Activated CD4-positive, alpha-beta T cell treated with anti-CD3 and anti-CD28 coated beads, Interleukin-2, Interleukin-6, amounts not matched to agents 100 ng/mL and 50 ng/mL, durations not matched to agents 16 hours and 8 hours (primary cell): ENCODE measurements around the gene EEF1AKMT4.

Source experiments
- DNase-seq: peaks from one replicate; pipeline ENCODE4 v3.0.0-alpha.2; 2020

EEF1AKMT4 gene

DNA sequence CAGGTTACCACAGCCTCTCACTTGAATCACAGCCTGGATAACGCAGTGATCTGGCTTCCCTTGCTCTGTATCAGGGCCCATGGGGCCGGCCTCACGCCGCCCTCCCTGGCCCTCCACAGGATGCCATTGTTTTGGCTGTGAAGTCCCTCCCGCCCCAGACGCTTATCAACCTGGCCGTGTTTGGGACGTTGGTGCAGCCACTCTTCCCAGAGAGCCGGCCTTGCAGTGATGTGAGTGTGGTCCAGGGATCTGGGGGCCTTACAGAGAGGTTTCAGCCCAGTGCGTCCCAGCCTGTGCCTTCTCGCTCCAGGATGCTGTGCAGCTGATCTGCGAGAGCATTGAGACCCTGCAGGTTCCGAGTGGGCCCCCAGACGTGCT, 13.4 kb upstream of the EEF1AKMT4 start:
- no peak for DNase-seq

GRCh38 chr3:184236636-184237035, 12.8 kb upstream of the EEF1AKMT4 start:
- DNase-seq, result no peak

GRCh38 chr3:184237211-184237610, 12.3 kb upstream of the EEF1AKMT4 start:
- DNase-seq, result no peak

- no peak for DNase-seq
These were observed 11.7 kb upstream of the EEF1AKMT4 start for GRCh38 chr3:184237807-184238206.

DNA sequence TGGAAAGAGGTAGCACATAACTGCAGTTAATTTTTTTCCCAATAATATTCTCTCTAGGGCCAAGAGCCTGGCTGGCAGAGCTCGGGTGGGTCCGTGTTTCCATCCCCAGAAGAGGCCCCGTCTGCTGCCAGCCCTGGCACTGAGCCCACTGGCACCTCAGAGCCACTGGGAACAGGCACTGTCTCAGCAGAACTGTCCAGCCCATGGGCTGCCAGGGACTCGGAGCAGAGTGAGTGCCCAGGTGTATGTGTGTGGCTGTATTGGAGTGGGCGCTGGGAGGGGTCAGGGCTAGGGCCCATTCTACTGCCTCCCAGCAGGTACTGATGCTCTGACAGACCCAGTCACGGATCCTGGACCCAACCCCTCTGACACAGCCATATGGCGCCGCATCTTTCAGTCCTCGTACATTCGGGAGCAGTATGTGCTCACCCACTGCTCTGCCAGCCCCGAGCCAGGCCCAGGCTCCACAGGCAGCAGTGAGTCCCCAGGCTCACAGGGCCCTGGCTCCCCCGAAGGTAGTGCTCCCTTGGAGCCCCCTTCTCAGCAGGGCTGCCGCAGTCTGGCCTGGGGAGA, 11.1 kb upstream of the EEF1AKMT4 start:
- no peak for DNase-seq

DNA sequence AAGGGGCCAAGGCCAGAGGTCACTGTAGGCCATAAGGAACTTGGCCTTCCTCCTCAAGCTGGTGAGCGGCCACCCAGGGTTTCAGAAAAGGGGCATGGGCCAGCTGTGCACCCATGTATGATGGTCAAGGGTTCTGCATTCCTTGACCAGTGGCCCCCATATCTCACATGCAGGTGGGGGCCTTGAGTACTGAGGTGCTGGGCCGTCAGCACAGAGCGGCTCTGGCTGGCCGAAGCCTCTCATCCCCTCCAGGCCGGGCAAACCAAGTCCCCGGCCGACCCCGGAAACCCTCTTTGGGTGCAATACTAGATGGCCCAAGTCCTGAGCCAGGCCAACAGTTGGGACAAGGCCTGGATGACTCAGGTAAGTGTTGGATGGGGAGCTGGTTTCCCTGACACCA, 10.3 kb upstream of the EEF1AKMT4 start:
- DNase-seq, result no peak

- DNase-seq, result no peak
These were observed 9.8 kb upstream of the EEF1AKMT4 start for GRCh38 chr3:184239708-184240107.

DNA sequence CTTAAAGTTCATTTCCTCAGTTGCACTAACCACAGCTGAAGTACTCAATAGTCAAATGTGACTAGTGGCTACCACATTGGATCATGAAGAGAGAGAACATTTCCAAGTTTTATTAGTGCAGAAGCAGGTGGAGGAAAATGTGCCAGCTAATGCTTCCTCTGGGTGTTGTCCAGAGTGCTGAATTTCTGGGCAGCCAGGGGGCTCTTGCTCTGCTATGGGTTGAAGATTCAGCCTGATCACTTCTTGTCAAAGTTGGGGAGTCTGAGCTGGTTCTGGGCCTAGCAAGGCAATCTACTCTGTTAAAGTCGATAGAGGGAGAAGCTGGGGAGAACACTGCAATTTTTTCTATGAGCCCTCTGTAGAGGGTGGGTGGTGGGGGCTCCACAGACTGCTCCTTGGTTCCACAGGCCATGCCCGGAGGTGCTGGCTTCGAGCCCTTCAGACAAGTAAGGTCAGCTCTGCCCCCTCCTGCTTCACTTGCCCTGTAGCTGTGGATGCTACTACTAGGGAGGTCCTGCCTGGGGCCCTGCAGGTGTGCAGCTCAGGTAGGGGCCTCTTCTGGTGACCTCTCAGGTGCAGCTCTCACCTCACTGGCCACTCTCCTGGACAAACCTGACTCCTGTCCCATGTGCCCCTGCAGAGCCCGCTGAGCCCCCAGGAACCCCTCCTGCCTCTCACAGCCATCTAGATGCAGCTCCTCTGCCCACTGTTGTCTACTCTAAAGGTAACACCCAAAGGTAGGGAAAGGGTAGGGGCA, 8.9 kb upstream of the EEF1AKMT4 start:
- DNase-seq, result no peak

DNA sequence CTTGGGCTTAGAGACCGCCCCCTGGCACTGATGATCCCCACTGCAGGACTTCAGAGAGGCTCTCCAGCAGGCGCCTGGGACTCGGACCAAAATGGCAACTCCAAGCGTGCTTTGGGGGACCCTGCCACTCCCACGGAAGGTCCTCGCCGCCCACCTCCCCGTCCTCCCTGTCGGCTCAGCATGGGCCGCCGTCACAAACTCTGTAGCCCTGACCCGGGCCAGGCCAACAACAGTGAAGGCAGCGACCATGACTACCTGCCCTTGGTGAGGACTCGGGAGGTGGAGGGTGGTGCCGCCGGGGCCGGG, 8.4 kb upstream of the EEF1AKMT4 start:
- no peak for DNase-seq

GRCh38 chr3:184241447-184242296, 7.8 kb upstream of the EEF1AKMT4 start:
- no peak for DNase-seq

DNA sequence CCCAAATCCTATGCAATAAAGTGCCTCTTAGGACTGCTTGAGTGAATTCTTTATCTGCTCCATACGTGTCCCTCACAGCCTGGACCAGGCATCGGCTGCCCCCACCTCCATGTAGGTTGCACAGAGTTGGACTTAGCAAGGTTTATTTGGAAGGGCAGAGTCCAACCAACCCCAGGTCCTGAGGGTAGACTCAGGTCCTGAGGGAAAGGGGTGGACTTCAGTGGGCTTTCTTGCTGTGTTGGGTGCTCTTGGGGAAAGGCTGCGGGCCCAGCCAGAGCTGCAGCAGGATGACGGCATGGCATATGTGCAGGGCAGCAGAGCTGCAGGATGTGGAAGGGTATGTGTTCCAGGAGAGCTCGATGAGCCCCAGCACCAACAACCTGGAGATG, 7.2 kb upstream of the EEF1AKMT4 start:
- DNase-seq, result no peak

DNA sequence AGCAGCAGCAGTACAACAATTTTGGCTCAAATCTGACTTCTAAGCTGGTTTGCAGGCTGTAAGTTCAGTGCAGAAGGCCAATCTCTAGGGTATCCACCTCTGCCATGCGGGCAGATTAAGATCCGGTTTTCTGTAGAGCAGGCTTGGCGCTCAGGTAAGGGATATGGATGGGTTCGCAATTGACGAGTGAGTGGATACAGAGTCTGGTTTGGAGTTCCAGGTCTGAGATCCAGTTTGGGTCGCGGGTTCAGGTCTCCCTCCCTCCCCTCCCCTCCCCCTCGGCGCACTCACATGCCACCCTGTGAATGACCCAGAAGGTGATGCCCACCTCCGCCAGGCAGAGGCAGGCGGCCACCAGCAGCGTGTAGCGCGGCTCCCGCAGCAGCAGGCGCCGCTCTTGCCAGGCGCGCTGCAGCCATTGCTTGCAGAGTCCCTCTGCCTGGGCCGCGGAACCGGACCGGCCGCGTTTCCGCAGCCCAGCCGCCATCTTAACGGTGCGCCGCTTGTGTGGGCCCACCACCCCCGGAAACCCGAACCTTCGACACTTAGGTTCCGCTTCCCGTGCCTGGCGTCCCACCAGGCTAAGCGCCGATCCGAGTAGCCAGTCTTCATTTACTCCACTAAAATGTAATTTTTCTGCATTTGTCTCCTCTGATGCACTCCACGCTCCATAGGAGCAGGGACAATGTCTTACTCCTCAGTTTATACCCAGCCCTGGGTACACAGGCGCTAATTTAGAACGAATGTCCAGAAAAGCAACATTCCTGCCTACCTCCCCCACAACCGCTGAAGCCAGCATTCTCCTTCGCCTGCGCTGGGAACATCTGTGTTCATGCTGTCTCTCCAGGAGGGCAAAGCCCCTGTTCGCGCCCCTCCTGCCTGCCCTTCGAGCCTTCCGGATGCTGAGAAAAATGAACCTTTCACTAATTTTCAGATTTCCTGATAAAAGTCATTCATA, 739 bp upstream of the EEF1AKMT4 start, which contains the start of gene ALG3:
Gene ALG3, minus strand, starts transcription at position 509 of the 958 bp plus-strand sequence. Its CDS starts 22 bp downstream, at position 487.
- DNase-seq, result peak; percentile 92

DNA sequence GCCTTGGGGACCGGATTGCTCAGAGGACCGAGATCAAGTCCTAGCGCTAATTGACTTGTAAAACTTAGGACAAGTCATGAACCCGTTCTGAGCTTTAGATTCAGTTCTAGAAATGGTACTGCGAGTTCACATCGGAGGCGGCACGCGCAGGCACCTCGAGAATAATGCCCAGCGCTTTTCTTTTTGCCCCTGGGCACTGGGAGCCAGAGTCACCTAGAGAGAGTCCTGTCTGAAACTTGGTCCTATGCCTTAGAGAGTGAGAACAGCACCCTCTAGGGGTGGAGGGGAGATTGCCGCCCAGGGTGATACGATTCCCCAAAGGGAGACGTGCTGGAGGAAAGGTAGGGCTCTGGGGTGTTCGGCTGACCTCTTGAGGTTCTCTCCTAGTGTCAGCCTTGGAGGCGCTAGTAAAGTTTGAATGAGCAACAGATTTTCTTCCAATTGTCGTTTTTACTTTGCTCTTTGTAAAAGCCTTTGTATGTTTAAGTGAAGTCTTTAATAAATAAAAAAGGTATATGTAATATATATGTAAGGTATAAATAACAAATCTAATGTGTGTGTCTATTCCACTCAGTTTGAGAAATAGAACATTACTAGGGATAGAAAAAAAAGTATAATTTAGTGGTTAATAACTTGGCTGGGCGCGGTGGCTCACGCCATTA, 826 bp downstream of the EEF1AKMT4 start:
- peak; percentile 97 for DNase-seq

DNA sequence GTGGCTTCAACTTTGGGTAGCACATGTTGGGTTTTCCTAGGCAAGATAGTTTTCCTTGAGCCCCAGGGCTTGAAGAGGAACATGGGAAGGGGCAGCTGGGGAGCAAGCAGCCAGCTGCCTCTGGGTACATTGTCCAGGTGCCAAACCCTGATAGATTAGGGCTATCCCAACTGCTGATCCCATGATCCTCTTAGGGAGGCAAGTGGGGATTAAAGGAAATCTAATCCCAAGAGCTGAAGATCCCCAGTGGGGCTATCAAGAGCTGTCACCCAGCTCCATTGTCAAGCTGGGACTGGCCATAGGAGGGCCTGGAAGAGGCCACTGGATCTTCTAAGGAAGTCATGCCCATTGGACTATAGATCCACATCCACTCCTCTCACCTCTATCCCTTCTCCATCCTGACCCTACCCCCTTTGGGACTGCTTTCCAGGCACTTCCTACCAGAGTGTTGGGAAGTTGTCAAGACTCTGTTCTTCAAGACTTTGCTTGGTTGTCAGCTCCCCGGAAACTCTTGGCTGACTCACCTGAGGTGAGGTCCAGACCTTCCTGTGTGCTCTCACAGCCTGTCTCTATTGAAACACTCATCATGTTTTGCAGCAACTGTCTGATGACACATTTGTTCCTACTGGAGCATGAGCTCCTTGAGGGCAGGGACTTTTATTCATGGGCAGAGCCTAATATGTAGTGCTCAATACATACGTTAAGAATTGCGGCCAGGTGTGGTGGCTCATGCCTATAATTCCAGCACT, 6.0 kb downstream of the EEF1AKMT4 start:
- peak; percentile 47 for DNase-seq

GRCh38 chr3:184257083-184257915, 7.8 kb downstream of the EEF1AKMT4 start:
- no peak for DNase-seq

GRCh38 chr3:184258926-184259325, 9.5 kb downstream of the EEF1AKMT4 start:
- no peak for DNase-seq

- DNase-seq, result no peak
These were observed 10.0 kb downstream of the EEF1AKMT4 start for GRCh38 chr3:184259396-184259877.

- peak; percentile 23 for DNase-seq
These were observed 10.6 kb downstream of the EEF1AKMT4 start for GRCh38 chr3:184259878-184260723.

GRCh38 chr3:184260724-184261269, 11.3 kb downstream of the EEF1AKMT4 start:
- no peak for DNase-seq
